Keratinocyte (primary cell): ENCODE measurements around the gene PDE4A. TPM values are rescaled to one million over a fixed set of nuclear protein-coding genes. Genes with fewer than 3 reads are reported as not detected.

Source experiments
- DNase-seq: peaks from one replicate; pipeline ENCODE4 v3.0.0-alpha.2; 2011; ENCODE audit warnings: low read depth, missing footprints, low spot score
- FAIRE-seq: peaks from 2 replicates; lab custom pipeline; 2011; peaks lifted over from hg19 to GRCh38; lab: Jason Lieb, UNC
- H2AFZ ChIP-seq: 2 replicates; pipeline ENCODE4 v1.6.0; 2012; ENCODE audit warnings: low read length, control low read depth, inconsistent platforms; ENCODE audit not compliant: control insufficient read depth
- H3K27ac ChIP-seq: 2 replicates; pipeline ENCODE4 v1.5.1; 2011; ENCODE audit warnings: low read length; ENCODE audit not compliant: control insufficient read depth, insufficient read depth
- H3K27me3 ChIP-seq: 3 replicates; pipeline ENCODE4 v1.6.0; 2011; ENCODE audit warnings: low read length; ENCODE audit not compliant: control insufficient read depth, insufficient read depth; ENCODE audit errors: extremely low read depth
- H3K36me3 ChIP-seq, 2 experiments: 2 replicates in 1 of 2; 3 replicates in 1 of 2; pipeline ENCODE4 v1.5.1; 2011; ENCODE audit warnings: low read length in 2 of 2, mild to moderate bottlenecking in 1 of 2; ENCODE audit not compliant: control insufficient read depth in 2 of 2, insufficient read depth in 2 of 2; ENCODE audit errors: extremely low read depth in 1 of 2
- H3K4me1 ChIP-seq: 3 replicates; pipeline ENCODE4 v1.5.1; 2011; ENCODE audit warnings: low read length; ENCODE audit not compliant: control insufficient read depth, insufficient read depth; ENCODE audit errors: extremely low read depth
- H3K4me2 ChIP-seq: 3 replicates; pipeline ENCODE4 v1.6.0; 2011; ENCODE audit warnings: low read depth, low read length; ENCODE audit not compliant: control insufficient read depth, insufficient read depth; ENCODE audit errors: extremely low read depth
- H3K4me3 ChIP-seq, 3 experiments: fragments of 200-600 bp in 1 of 3; sonication (generic) in 1 of 3; 2 replicates in 2 of 3; 3 replicates in 1 of 3; pipeline ENCODE4 v1.5.1; 2011 to 2016; ENCODE audit warnings: low read length in 3 of 3, mild to moderate bottlenecking in 3 of 3, control low read depth in 2 of 3, inconsistent platforms in 1 of 3, low read depth in 1 of 3, mixed read lengths in 1 of 3, mixed run types in 1 of 3, moderate library complexity in 1 of 3; ENCODE audit not compliant: control insufficient read depth in 2 of 3, insufficient read depth in 2 of 3; ENCODE audit errors: extremely low read depth in 1 of 3
- H3K79me2 ChIP-seq: 2 replicates; pipeline ENCODE4 v1.6.0; 2012; ENCODE audit warnings: low read length; ENCODE audit not compliant: control insufficient read depth, insufficient read depth
- H3K9ac ChIP-seq: 3 replicates; pipeline ENCODE4 v1.6.0; 2011; ENCODE audit warnings: low read length; ENCODE audit not compliant: control insufficient read depth, insufficient read depth; ENCODE audit errors: extremely low read depth
- H3K9me1 ChIP-seq: 3 replicates; pipeline ENCODE4 v1.6.0; 2011; ENCODE audit warnings: low read length; ENCODE audit not compliant: control insufficient read depth, insufficient read depth; ENCODE audit errors: extremely low read depth
- H3K9me3 ChIP-seq: 2 replicates; pipeline ENCODE4 v1.5.1; 2012; ENCODE audit warnings: low read depth, low read length; ENCODE audit not compliant: control insufficient read depth
- H4K20me1 ChIP-seq: 3 replicates; pipeline ENCODE4 v1.6.0; 2011; ENCODE audit warnings: low read length; ENCODE audit not compliant: control insufficient read depth, insufficient read depth; ENCODE audit errors: extremely low read depth
- CTCF ChIP-seq, 3 experiments: IDR thresholded peaks in 1 of 3; conservative IDR thresholded peaks in 1 of 3; optimal IDR thresholded peaks in 1 of 3; 2 replicates in 2 of 3; 3 replicates in 1 of 3; pipeline versions ENCODE3 to v1.5.1; 2011; ENCODE audit warnings: low read length in 3 of 3, mild to moderate bottlenecking in 3 of 3, moderate library complexity in 2 of 3, control low read depth in 1 of 3, inconsistent platforms in 1 of 3; ENCODE audit not compliant: insufficient read depth in 2 of 3; ENCODE audit errors: extremely low read depth in 1 of 3
- EZH2 ChIP-seq: IDR thresholded peaks from one replicate; pipeline ENCODE4 v1.6.1; 2012; ENCODE audit warnings: inconsistent platforms, mild to moderate bottlenecking, low read length, moderate library complexity
- dilution Hi-C: fragments of 300-500 bp; cut with MboI; formaldehyde crosslinking; loops from one replicate; pipeline ENCODE4 v1.7.0; 2020; ENCODE audit warnings: low sequenced_read_pairs; ENCODE audit not compliant: extremely low pct_ligation_motif_present
- polyA plus RNA-seq, 5 experiments: library from polyadenylated mRNA; depleted of rRNA in 3 of 5; stranded (reverse) in 3 of 5; stranded (forward) in 1 of 5; unstranded in 1 of 5; fragments of >200 nt; gene quantifications; 1 replicate in 1 of 5; 2 replicates in 3 of 5; 3 replicates in 1 of 5; pipeline versions ENCODE4 v1.2.1 to v1.2.3, GENCODE V29; 2011 to 2012; ENCODE audit warnings: missing spikeins in 2 of 5, low read depth in 1 of 5, low replicate concordance in 1 of 5

Gene PDE4A
- polyA plus RNA-seq, 1 donor (not counting 4 experiments of a cell fraction or from before 2014, with no cell fraction given) = 0.09 TPM

GRCh38 chr19:10449037-10449436 lies 28.7 kb downstream of the PDE4A start:
- Histone ChIP-seq H2AFZ (no peak overlapping the region), H4K20me1 (no peaks in the 10 kb centered on the region), H3K79me2 (no peaks in the 10 kb centered on the region), H3K27me3 (no peaks in the 10 kb centered on the region), H3K4me3 (no peak overlapping the region), H3K4me1 (no peaks in the 10 kb centered on the region), H3K36me3 (no peaks in the 10 kb centered on the region), H3K9me1 (no peaks in the 10 kb centered on the region), H3K9me3 (no peaks in the 10 kb centered on the region), H3K27ac (no peak overlapping the region), H3K4me2 (no peak overlapping the region), H3K9ac (no peak overlapping the region)
- no peak for TF ChIP-seq CTCF (optimal IDR thresholded peaks at IDR 0.05 in 1 of 3, IDR thresholded peaks at IDR 0.05 in 1 of 3, conservative IDR thresholded peaks at IDR 0.05 in 1 of 3; ENCODE audit: extremely low read depth in 1 of 3, insufficient read depth in 2 of 3, low read length in 3 of 3)
- dilution Hi-C loops = no loop called here
- FAIRE-seq (no peak), DNase-seq (no peak)

GRCh38 chr19:10450191-10450852 lies 30.0 kb downstream of the PDE4A start:
- Histone ChIP-seq H3K9me1 (no peaks in the 10 kb centered on the region), H3K9me3 (no peaks in the 10 kb centered on the region), H2AFZ (no peak overlapping the region), H3K27me3 (no peaks in the 10 kb centered on the region), H3K4me1 (no peaks in the 10 kb centered on the region), H3K79me2 (no peaks in the 10 kb centered on the region), H3K4me3 (no peak overlapping the region), H3K4me2 (no peak overlapping the region), H3K36me3 (no peaks in the 10 kb centered on the region), H3K9ac (no peak overlapping the region), H3K27ac (no peak overlapping the region), H4K20me1 (no peaks in the 10 kb centered on the region)
- DNase-seq (no peak), FAIRE-seq (no peak)
- dilution Hi-C loops = no loop called here
- no peak for TF ChIP-seq EZH2
- no peak for TF ChIP-seq CTCF (optimal IDR thresholded peaks at IDR 0.05 in 1 of 3, IDR thresholded peaks at IDR 0.05 in 1 of 3, conservative IDR thresholded peaks at IDR 0.05 in 1 of 3; ENCODE audit: extremely low read depth in 1 of 3, insufficient read depth in 2 of 3, low read length in 3 of 3)
